Stimulated activated CD4-positive, alpha-beta T cell treated with anti-CD3 and anti-CD28 coated beads, Interleukin-2, amount 100 ng/mL, for 4 hours (primary cell): Measurements from ENCODE around the gene C12orf75.
"Not testable (repeated sequence)": the region's sequence is repeated elsewhere in the genome, so short reads cannot be mapped to it uniquely, and the experiment has no call there.

ENCODE experiments used
- DNase-seq: peaks from one replicate; pipeline ENCODE4 v3.0.0-alpha.2; 2020; ENCODE audit warnings: low read depth

The C12orf75 gene

DNA sequence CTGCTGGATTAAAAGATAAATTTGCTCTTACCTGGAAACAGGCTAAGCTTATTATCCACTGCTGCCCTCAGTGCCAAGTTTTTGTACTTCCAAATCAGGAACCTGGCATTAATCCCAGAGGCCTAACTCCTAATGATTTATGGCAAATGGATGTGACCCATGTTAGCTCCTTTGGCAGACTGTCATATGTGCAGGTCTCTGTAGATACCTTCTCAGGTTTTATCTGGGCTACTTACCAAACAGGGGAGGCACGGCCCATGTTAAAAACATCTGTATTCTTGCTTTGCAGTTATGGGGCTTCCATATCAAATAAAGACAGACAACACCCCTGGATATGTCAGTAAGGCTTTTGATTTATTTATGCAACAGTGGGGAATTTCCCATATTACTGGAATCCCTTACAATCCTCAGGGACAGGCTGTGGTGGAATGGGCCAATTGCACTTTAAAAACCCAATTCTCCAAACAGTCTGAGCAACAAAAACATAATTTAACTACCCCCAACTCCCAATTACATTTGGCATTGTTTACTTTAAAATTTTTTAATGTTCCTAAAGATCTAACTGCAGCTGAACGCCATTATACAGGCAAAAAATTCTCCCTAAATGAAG lies 19.9 kb upstream of the C12orf75 start:
- DNase-seq = not testable (repeated sequence)

DNA sequence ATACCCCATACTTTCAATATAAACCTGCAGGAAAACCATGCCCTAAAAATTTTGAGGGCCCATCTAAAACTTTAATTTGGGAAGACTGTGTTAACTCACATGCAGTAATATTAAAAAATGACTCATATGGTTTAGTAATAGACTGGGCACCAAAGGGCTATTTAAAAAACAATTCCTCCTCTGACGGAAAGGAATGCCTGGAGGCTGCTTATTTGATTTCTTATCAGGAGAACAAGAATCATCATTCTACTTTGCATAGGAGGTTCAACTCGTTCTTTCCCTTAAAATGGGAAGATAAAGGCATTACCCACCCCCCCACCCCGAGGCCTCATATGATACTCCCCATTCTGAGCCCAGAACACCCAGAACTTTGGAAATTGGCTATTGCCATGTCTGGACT lies 18.6 kb upstream of the C12orf75 start:
- DNase-seq = not testable (repeated sequence)

DNA sequence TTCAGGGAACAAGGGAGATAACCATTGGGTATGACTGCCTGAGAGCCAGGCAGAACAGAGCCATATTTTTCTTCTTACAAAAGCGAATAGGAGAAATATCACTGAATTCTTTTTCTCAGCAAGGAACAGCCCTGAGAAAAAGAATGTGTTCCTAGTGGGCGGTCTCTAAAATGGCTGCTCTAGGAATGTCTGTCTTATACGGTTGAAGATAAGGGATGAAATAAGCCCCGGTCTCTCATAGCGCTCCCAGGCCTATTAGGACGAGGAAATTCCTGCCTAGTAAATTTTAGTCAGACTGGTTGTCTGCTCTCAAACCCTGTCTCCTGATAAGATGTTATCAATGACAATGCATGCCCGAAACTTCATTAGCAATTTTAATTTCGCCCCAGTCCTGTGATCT lies 16.7 kb upstream of the C12orf75 start:
- DNase-seq = not testable (repeated sequence)

DNA sequence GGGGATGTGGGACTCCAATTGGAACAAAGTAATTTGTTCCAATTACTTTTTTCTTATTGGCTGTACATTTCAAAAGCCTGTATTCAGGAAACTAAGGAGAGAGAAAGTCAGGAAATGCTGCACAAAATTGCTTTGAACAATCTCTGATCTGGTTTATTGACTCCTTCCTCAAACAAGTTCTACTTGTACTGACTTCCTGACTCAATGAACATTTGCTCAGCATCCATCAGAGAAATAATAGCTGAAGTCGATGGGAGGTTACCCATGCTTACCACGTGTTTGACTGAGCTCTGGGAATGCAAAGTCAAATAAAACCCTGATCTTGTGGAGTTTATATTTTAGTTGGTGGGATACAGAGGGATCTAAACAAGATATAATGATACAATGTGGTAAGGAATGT lies 15.4 kb upstream of the C12orf75 start:
- DNase-seq = no peak

DNA sequence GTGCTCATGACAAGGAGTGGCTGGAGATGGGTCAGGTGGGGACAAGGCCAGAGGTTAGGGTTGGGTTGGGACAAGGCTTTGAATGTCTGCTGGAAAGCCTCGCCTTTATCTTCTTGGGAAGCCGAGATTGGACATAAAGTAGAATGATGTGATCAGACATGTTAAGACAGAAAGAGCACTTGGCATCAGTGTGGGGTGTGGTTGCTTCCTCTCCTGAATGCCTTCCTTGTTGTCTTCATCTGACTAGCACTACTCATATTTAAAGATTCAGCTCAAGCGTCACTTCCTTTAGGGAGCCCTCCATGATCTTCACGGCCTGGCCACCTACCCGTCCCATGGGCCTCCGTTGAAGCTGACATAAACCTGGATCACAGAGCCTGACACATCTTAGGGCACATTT lies 14.8 kb upstream of the C12orf75 start:
- DNase-seq = no peak

DNA sequence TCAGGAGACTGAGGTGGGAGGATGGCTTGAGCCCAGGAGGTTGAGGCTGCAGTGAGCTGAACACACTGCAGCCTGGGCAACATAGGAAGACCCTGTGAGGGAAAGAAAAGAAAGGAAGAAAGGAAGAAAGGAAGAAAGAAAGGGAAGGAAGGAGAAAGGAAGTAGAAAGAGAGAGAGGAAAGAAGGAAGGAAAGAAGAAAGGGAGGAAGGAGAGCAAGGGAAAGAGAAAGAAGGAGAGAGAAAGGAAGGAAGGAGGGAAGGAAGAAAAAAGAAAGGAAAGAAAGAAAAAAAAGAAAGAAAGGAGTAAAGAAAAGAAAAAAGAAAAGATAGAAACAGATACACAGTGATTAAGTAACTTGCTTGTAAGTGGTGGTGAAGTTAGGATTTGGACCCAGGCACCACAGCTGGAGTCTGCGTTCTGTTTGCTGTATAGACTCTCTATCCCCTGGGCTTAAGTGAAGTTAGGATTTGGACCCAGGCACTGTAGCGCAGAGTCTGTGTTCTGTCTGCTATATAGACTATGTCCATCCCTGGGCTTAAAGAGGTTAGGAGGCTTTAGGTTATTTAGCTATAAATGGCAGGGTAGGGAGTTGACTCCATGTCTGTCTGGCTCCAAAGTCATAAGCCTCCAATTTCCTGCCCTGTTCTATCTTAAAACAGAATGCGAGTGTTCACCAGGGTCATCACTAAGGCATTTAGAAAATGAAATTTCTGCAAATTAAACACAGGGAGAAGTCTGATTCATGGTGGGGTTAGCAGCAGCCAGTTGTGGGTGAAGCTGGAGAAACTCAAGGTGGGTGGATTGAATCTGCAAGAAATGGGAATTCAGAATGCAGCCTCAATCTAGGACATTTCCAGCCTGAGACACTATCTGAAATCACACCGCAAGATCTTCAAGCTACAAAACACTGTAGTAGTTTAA lies 13.3 kb upstream of the C12orf75 start:
- DNase-seq = no peak

DNA sequence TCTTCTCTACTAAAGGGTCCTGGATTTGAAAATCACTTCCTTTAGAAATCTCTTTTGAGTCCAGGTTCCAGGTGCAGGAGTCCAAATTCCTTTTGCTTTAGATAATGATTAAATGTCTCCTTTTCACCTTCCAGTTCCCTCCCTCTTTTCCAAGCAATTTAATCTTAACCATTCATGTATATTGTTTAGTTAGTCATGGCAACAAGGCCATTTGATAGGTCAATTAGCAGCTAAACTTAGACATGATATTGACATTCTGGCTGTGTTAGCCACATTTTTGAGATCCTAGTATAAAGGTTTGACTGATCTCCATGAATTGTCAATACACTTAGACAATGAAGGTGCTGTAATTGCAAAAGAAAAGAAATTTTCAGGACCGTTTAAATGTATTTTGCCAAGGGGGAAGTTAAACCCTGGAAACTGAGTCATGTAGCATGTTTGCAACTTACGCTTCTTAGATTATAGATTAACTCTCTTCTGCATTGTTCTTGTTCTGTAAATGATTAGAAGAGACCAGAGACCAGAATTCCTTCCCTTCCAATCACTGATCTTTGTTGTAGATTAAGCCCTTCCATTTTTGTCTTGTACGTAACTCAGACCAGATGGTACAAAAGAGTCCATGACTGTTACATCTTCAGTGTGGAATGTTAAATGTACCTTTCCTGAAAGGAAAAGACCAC lies 12.4 kb upstream of the C12orf75 start:
- no peak for DNase-seq

DNA sequence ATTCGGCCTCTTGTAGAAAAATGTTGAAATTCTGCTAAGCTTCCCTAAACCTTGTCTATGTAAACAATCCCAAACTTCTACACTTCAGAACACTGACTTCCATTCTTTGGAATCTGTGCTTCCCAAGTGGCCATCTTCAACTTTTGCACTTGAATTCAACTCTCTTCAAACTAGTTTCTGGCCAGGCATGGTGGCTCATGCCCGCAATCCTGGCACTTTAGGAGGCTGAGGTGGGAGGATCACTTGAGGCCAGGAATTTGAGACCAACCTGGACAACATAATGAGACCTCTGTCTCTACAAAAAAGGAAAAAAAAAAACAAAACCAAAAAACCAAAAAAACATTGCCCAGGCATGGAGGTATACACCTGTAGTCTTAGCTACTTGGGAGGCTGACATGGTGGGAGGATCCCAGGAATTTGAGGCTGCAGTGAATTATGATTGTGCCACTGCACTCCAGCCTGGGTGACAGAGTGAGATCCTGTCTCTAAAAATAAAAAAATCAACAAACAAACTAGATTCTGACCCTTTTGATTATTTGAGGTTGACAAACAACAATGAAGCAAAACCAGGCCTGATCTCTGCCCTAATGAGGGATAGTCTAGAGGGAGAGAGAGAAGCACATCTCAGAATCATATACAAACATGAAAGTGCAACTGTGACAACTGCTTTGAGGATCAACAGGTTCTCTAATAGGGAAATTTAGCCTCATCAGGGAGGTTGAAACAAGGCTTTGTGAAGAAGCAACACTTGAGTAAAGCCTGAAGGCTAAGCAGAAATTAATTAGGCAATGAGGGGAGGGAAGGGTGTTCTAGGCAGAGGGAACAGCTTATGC lies 11.6 kb upstream of the C12orf75 start:
- no peak for DNase-seq

DNA sequence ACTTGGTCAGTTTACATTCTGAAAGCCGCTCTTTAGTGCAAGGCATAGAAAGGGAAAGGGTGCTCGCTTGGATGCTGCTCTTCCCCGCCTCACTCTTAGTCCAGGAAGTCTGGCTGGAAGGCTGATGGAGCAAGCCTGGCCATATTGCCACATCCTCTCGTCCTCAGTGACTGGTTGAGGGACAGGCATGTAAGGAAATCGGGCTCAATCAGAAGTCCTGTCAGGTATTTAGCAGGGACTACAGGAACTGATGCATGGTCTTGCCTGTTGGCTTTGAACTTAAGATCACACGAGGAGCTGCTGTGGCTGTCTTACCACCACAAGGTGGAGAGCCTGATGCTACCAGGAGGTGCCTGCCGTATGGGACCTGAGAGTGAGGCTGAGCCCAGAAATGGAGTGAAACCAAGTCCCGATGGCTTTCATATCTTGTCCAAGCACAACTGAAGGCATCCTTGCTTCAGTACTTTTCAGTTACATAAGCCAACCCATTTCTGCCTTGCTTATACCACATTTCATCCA lies 10.7 kb upstream of the C12orf75 start:
- no peak for DNase-seq

DNA sequence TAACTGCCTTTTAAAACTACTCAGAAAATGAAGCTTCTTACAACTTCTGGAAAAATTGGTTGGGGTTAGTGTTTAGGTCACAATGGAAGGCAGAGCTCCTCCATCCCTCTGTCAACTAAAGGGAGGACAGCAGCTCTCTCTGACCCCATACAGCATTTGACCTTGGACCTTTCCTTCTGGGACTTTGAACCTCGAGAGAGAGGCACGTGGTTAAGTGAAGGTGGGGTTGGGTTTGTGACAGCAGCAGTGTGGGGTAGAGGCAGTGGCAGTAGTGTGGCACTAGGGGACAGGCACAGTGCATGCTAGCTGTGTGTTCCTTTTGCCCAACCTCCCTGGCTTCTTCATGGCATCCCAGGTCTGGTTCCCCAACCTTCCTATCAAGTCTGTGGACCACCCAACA lies 9.4 kb upstream of the C12orf75 start:
- DNase-seq = no peak

DNA sequence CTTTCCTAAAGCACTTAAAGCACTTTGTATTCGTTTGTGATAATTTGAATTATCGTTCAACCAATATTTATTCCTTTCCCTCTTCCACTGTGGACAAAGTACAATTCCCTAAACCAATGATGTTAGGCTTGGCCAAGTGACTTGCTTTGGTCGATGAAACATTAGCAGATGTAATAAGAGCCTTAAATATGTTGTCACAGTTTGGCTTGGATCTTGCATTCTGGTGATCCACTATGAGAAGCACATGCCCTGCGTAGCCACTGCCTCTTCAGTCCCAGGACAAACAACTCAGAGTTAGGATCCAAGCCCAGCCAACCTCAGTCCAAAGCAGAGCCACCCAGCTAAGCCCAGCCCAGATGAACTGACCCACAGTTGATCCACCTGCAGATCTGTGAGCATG lies 8.4 kb upstream of the C12orf75 start:
- DNase-seq = no peak

DNA sequence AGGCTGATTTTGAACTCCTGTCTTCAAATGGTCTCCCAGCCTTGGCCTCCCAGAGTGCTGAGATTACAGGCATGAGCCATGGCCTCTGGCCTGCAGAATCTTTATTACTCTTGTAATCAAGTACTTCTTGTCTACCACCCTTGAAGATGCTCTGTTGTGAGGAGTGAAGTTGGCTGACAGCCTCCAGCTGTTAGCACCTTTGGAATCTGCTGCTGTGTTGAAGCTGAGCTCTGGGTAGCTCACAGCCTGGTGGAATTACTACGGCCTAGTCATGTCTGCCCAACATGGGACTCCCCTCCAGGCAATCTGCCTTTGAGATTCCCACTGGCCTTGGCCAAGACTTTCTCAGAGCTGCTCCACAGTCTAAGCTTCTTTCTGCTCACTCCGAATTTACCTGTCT lies 5.8 kb upstream of the C12orf75 start:
- DNase-seq = no peak

DNA sequence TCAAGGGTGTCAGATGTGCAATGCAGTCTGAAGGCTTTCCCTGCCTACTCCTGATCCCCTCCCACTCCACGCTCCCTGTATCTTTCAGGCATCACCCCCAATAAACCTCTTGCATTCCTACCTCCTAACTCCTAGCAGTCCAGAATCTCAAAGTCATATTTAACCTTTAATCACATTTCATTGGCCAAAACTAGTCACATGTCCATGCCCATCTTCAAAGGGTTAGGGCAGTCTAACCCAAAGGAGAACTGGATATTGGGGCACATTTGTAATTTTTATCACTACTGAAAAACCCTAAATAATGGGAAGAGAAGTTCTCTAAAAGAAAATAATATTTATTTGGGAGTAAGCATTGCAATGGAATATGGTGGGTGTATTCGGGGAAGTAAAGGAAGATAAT lies 5.4 kb upstream of the C12orf75 start:
- no peak for DNase-seq

DNA sequence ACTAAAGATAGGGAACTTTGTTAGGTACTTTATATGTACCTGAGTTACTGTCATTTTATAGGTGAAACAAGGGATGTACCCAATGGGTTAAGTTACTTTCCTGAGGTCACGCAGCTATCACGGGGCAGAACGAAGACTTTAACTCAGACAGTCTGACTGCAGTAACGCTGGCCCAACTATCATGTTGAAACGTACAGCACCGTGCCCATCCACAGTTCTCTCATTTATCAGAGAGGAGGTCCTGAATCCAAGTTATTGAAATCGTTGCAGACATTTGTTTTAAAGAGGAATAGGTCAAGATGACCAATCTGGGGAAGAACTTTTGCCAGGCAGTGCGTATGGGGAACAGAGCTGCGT lies 587 bp upstream of the C12orf75 start:
- DNase-seq = no peak

DNA sequence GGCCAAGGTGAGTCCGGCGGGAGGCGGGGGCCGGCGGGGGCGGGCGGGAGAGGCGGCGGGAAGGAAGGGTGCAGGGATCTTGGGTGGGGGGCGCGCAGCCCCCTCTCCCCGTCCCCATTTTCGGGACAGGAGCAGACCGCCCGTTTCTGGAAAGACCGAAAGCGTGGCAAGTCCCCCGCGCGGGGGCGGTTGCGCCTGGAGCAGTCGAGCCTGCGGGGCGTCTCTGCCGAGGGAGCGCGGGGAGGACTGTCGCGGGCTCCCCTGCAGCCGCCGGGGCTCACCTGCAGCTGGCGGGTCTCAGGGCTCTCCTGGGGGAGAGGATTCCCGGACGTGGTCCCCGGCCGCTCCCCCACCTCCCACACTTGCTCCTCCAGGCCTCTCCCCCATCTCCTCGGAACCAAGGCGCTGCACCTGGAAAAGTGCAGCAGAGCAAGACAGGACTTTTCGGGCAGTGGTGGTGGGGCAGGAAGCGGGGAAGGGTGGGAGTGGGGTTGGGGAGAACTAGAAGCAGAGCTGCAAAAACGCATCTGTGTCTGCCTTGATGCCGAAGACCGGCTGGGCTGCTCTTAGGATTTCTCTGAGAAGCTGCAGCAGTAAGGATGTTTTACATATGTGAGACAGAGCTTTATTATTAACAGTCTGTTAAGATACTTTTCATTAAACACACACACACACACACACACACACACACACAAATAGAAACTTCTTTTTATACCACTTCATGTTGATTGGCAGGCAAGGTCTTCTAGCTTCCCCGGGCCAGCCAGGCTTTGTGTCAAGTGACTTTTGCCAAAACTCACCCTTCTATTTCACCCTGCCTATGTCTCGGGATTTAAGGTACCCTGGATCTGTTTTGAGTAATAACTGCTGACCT lies 677 bp downstream of the C12orf75 start:
- DNase-seq = peak; percentile 20

DNA sequence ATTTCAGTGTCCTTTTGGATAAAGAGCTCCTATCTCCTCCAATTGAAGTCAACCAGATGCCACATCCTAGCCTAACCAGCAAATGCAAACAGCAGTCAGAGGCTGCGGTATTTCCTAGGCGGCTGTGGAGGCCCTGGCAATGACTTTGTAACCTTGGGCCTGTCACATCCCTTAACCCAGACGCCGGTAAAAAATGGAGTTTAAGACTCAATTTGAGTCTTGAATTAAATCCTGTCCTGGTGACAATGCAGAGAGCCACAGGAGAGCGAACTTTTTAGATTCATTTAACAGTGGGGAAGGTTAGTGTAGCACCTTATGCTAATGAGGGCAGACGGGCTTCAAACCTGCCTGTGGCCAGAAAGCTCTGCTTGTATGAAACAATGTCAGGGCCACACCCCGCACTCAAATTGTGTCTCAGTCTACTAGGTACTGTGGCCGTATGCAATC lies 1.3 kb downstream of the C12orf75 start:
- no peak for DNase-seq

DNA sequence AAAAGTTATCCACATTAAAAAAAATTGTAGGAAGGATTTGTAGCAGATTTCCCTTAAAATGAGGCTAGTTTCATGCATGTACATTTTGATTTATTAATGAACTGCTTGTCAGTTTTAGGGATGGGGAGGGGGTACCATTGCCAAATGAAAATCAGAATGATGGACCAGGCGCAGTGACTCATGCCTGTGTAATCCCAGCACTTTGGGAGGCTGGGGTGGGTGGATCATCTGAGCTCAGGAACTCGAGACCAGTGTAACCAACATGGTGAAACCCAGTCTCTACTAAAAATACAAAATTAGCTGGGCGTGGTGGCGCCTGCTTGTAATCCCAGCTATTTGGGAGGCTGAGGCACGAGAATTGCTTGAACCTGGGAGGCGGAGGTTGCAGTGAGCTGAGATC lies 1.8 kb downstream of the C12orf75 start:
- not testable (repeated sequence) for DNase-seq

DNA sequence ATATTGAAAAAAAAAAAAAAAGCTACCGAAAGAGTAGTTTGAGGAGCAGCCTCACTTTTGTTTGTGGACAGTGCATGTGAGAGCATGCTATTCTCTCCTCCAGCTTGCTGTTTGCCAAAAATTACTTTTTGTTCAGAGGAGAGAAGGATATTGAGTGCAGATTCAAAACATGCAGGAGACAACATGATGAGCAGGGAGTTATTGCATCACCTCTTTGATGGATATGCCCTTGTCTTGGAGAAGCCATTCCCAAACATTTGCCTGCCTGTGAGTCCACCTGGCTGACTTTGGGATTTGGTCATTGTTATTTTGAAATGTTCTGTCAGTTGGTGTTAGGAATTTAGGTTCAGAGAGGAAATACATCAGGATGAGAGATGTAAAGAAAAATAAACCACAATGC lies 2.4 kb downstream of the C12orf75 start:
- DNase-seq = no peak

DNA sequence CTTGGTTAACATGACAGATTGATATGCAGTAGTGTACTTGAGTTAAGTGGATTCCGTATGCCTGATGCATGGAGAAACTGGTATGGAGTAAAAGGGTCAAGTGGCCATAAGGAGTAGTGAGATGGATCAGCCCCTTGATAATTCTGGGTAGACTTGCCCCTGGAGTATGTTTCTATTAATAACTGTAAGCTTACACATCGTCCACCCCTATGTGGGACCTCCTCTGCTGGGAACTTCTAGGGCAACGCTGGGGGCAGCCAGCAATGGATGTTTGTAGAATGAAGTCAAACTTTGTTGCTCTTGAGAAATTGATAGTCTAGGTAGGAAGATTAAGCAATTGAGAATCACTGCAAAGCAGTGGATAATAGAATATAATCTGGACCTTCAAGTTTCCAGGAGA lies 3.5 kb downstream of the C12orf75 start:
- DNase-seq = no peak

DNA sequence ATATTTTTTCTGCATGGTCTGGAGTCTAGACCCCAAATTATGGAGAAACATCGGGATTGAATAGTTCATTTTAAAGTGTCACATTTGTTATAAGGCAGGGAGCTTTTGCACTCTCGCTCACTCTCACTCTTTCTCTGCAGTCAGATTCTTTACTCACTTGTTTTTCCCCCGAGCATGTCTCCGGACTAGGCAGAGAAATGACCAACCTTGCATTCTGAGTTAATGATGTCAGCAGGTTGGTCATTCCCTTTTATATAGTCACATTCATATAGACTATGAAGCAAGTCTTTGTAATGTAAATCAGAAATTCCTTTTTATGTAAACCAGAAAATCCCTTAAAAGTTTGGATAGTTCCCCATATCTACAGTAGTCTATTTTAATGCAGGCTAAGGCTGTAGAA lies 4.1 kb downstream of the C12orf75 start:
- no peak for DNase-seq

DNA sequence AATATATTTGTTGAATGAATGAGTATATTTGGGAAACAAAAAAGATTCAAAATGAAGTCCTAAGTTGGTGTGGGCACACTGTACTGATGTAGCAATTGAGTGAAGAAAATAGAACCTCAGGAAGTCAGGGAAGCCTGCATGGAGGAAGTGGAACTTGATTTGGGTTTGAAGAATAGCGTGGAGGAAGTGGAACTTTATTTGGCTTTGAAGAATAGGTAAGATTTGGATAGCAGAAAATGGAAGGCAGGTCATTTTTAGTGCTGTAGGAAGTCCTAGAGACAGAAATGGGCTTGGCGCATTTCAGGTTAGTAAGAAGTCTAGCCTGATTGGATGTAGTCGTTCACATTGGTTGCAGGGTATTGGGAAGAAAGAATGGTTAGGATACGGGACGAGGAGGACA lies 5.4 kb downstream of the C12orf75 start:
- DNase-seq = no peak
